ENCODE data around the gene CDC42EP4.

DNA sequence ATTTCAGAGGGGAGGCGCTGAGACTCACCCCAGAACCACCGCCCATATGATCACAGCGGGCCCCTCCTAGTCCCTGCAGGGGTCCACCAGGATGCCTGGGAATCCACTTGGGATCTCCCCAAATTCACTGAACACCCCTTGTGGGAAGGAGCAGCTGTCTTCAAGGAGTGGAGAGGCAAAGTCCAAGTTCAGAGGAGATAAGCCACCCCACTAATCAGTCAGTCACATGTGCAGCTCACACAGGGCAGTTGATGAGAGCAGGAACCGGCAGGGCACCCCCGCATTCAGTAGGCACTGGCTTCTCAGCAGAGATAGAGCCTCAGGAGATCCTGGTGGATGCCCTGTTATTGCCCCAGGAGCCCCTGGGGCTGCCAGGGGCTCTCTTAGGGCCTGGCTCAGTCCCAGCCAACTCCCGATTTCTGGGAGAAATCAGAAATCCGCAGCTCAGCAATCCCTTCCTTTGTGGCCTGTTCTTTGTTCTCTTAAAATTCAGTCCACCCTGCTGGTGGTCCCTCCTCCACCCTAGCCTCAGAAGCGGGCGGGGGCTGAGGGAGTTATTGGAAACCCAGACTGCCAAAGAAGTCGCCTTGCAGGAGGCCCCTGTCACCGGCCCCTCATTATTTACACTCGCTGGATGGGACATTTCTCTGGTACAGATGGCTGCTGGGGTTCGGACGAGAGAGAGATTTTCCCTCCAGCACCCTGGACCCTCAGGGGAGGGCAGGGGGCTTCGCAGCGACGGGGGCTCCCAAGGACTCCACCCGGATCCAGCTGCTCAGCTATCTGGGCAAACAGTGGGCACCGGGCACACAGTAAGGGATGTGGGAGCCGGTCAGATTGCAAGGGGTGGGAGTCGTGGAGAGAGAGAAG, 1.8 kb downstream of the CDC42EP4 start:
- TF ChIP-seq, protein P1, sequence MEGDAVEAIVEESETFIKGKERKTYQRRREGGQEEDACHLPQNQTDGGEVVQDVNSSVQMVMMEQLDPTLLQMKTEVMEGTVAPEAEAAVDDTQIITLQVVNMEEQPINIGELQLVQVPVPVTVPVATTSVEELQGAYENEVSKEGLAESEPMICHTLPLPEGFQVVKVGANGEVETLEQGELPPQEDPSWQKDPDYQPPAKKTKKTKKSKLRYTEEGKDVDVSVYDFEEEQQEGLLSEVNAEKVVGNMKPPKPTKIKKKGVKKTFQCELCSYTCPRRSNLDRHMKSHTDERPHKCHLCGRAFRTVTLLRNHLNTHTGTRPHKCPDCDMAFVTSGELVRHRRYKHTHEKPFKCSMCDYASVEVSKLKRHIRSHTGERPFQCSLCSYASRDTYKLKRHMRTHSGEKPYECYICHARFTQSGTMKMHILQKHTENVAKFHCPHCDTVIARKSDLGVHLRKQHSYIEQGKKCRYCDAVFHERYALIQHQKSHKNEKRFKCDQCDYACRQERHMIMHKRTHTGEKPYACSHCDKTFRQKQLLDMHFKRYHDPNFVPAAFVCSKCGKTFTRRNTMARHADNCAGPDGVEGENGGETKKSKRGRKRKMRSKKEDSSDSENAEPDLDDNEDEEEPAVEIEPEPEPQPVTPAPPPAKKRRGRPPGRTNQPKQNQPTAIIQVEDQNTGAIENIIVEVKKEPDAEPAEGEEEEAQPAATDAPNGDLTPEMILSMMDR (IDR thresholded peaks at IDR 0.05; ENCODE audit: low read depth, low read length): no peak
- TF ChIP-seq EZH2phosphoT487 (IDR thresholded peaks at IDR 0.05; ENCODE audit: low read depth): no peak
